Endodermal cell (in vitro differentiated cells): Measurements from ENCODE around the gene PDLIM4. TPM values are rescaled to one million over a fixed set of nuclear protein-coding genes. Genes with fewer than 3 reads are reported as not detected.

Experiments
- DNase-seq: peaks from one replicate; pipeline ENCODE4 v3.0.0-alpha.2; 2017
- H3K27ac ChIP-seq: 2 replicates; pipeline ENCODE4 v1.5.1; 2013; ENCODE audit warnings: mild to moderate bottlenecking, low read depth, low read length, moderate library complexity
- H3K27me3 ChIP-seq: 2 replicates; pipeline ENCODE4 v1.6.1; 2013; ENCODE audit warnings: mild to moderate bottlenecking, low read length, moderate library complexity; ENCODE audit not compliant: insufficient read depth, control insufficient read depth, poor library complexity, severe bottlenecking
- H3K36me3 ChIP-seq: 2 replicates; pipeline ENCODE4 v1.7.0; 2013; ENCODE audit warnings: mild to moderate bottlenecking, low read length, moderate library complexity; ENCODE audit not compliant: control insufficient read depth, insufficient read depth
- H3K4me1 ChIP-seq: one replicate; pipeline ENCODE4 v1.7.0; 2013; ENCODE audit warnings: low read length; ENCODE audit not compliant: control insufficient read depth, insufficient read depth
- H3K4me3 ChIP-seq: 2 replicates; pipeline ENCODE4 v1.5.1; 2013; ENCODE audit warnings: mild to moderate bottlenecking, low read length, moderate library complexity
- H3K9ac ChIP-seq: 2 replicates; pipeline ENCODE4 v1.6.1; 2013; ENCODE audit warnings: mild to moderate bottlenecking, low read length, moderate library complexity; ENCODE audit not compliant: poor library complexity, severe bottlenecking; ENCODE audit errors: extremely low read depth
- H3K9me3 ChIP-seq: 2 replicates; pipeline ENCODE4 v1.6.1; 2013; ENCODE audit warnings: mild to moderate bottlenecking, low read length, moderate library complexity; ENCODE audit not compliant: control insufficient read depth
- H3K27ac Mint-ChIP-seq: 2 replicates; pipeline ENCODE4 v1.8.0; 2020; ENCODE audit warnings: mixed read lengths
- H3K27me3 Mint-ChIP-seq: 2 replicates; pipeline ENCODE4 v1.8.0; 2021; ENCODE audit warnings: mild to moderate bottlenecking, mixed read lengths; ENCODE audit not compliant: insufficient read depth
- H3K36me3 Mint-ChIP-seq: 2 replicates; pipeline ENCODE4 v1.8.0; 2020; ENCODE audit warnings: low read depth, mixed read lengths
- H3K4me1 Mint-ChIP-seq: 2 replicates; pipeline ENCODE4 v1.8.0; 2020; ENCODE audit warnings: mixed read lengths
- H3K4me3 Mint-ChIP-seq: 2 replicates; pipeline ENCODE4 v1.8.0; 2020; ENCODE audit warnings: mild to moderate bottlenecking, moderate library complexity, mixed read lengths
- H3K9me3 Mint-ChIP-seq: 2 replicates; pipeline ENCODE4 v1.8.0; 2020; ENCODE audit warnings: mild to moderate bottlenecking, mixed read lengths
- WGBS, 2 experiments: methylation state at CpG; one replicate each; pipeline versions ENCODE4 v1.1.5 to v1.1.7; 2013; ENCODE audit warnings: missing lambda C conversion rate in 2 of 2, mixed read lengths in 1 of 2; ENCODE audit not compliant: insufficient coverage in 1 of 2, insufficient read length in 1 of 2; 5-methylcytosine and 5-hydroxymethylcytosine counted together
- total RNA-seq, 2 donors: library from RNA; stranded (reverse); fragmentation: NEBNext Ultra II Directional in 1 of 2; extraction: Animal tissue kit (Norgen Biotek cat#: 25700) in 1 of 2; gene quantifications; 2 replicates in 1 of 2; 3 replicates in 1 of 2; pipeline ENCODE4 v1.2.1, GENCODE V29; 2021
- TF ChIP-seq, protein P1 (sequence below): fragments of 200-600 bp; sonication (generic); conservative IDR thresholded peaks from 2 replicates; pipeline ENCODE4 v1.5.0; 2021; ENCODE audit warnings: antibody characterized with exemption, mild to moderate bottlenecking

Gene PDLIM4
- total RNA-seq, 2 donors from 2014 or later: 9.0 to 11.2 TPM

DNA sequence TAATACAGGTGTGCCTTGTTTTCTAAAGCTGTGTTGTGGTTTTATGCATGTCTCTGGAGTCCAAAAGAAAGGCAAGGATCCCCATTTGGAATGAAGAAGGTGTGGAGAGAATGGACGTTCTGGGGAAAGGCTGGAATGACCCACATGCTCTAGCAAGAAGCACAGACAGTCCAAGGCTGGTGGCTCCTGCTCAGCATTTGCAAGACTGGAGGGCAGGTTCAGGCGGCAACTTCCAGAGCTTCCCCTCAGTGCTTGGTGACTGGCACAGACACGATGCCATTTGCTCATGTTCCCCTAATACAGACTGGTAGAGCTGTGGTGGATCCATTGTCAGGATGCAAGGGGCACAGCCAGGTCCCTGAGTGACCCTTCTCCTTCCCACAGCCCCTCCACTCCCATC is 44.9 kb downstream of the PDLIM4 start:
- Mint-ChIP-seq H3K4me1 (peaks cover 15% of the 10 kb centered on the region), H3K27me3 (peaks cover 8% of the 10 kb centered on the region), H3K4me3 (no peak overlapping the region), H3K9me3 (peaks cover 7% of the 10 kb centered on the region), H3K36me3 (no peaks in the 10 kb centered on the region), H3K27ac (no peak overlapping the region)
- TF ChIP-seq, protein P1, sequence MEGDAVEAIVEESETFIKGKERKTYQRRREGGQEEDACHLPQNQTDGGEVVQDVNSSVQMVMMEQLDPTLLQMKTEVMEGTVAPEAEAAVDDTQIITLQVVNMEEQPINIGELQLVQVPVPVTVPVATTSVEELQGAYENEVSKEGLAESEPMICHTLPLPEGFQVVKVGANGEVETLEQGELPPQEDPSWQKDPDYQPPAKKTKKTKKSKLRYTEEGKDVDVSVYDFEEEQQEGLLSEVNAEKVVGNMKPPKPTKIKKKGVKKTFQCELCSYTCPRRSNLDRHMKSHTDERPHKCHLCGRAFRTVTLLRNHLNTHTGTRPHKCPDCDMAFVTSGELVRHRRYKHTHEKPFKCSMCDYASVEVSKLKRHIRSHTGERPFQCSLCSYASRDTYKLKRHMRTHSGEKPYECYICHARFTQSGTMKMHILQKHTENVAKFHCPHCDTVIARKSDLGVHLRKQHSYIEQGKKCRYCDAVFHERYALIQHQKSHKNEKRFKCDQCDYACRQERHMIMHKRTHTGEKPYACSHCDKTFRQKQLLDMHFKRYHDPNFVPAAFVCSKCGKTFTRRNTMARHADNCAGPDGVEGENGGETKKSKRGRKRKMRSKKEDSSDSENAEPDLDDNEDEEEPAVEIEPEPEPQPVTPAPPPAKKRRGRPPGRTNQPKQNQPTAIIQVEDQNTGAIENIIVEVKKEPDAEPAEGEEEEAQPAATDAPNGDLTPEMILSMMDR: no peak
- no peak overlapping the region for H3K4me3 ChIP-seq
- no peak overlapping the region for H3K27ac ChIP-seq
- H3K27me3 ChIP-seq: peaks cover 3% of the 10 kb centered on the region
- no peak overlapping the region for H3K9ac ChIP-seq
- DNase-seq: no peak
- 77 to 89% methylated on average over 2 to 3 of the region's 3 CpGs for WGBS, 2 experiments
- H3K4me1 ChIP-seq: peaks cover 3% of the 10 kb centered on the region
- H3K9me3 ChIP-seq: peaks cover 13% of the 10 kb centered on the region
- H3K36me3 ChIP-seq: no peaks in the 10 kb centered on the region

DNA sequence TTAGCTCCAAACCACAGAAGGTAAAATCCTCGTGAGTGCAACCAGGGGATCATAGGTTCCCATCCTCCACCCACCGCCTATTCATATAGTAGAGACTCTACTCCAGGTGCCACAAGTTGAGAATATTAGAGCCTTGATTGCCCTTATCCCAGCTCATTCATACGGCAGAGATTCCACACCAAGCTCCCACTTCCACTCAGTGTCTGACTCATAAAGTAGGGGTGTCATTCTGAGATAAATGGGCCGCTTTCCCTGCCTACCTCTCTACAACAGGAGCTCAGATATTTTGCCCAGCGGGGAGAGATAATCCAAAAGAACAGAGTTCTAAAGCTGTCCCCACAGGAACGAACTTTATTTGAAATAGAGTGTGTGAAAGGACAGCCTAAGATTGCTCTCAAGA is 46.1 kb downstream of the PDLIM4 start:
- Mint-ChIP-seq H3K4me3 (no peak overlapping the region), H3K4me1 (peaks cover 15% of the 10 kb centered on the region), H3K36me3 (no peaks in the 10 kb centered on the region), H3K9me3 (peaks cover 7% of the 10 kb centered on the region), H3K27me3 (peaks cover 4% of the 10 kb centered on the region), H3K27ac (no peak overlapping the region)
- TF ChIP-seq, protein P1: no peak
- H3K36me3 ChIP-seq: no peaks in the 10 kb centered on the region
- peaks cover 13% of the 10 kb centered on the region for H3K9me3 ChIP-seq
- no peak for DNase-seq
- H3K27me3 ChIP-seq: no peaks in the 10 kb centered on the region
- 90 to 93% methylated on average over 3 to 6 of the region's 6 CpGs for WGBS, 2 experiments
- no peak overlapping the region for H3K27ac ChIP-seq
- peaks cover 3% of the 10 kb centered on the region for H3K4me1 ChIP-seq
- H3K4me3 ChIP-seq: no peak overlapping the region
- H3K9ac ChIP-seq: no peak overlapping the region

DNA sequence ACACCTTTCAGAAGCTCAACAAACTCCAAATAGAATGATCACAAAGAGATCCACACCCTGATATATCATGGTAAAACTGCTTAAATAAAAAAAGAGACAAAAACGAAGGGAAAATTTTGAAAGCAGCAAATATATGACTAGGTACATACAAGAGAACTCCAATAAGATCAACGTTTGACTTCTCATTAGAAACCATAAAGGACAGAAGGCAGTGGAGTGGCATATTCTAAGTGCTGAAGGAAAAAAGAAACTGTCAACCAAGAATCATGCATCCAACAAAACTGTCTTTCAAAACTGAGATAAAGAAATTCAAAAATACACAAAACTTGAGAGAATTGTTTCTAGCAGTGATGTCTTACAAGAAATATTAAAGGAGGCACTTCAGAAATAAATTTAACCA is 47.9 kb downstream of the PDLIM4 start:
- Histone ChIP-seq H3K4me3 (no peak overlapping the region), H3K36me3 (no peaks in the 10 kb centered on the region), H3K27ac (no peak overlapping the region), H3K9me3 (peaks cover 13% of the 10 kb centered on the region), H3K27me3 (no peaks in the 10 kb centered on the region), H3K9ac (no peak overlapping the region), H3K4me1 (peaks cover 3% of the 10 kb centered on the region)
- H3K27me3 Mint-ChIP-seq: peaks cover 4% of the 10 kb centered on the region
- peaks cover 7% of the 10 kb centered on the region for H3K9me3 Mint-ChIP-seq
- H3K4me1 Mint-ChIP-seq: peaks cover 15% of the 10 kb centered on the region
- no peak overlapping the region for H3K27ac Mint-ChIP-seq
- no peaks in the 10 kb centered on the region for H3K36me3 Mint-ChIP-seq
- TF ChIP-seq, protein P1: no peak
- DNase-seq: no peak
- 100% methylated on average over 2 of the region's 2 CpGs for WGBS, 2 experiments
- no peak overlapping the region for H3K4me3 Mint-ChIP-seq
